GM12864 (cell line): ENCODE results near the gene ANXA6.
"Not testable (repeated sequence)": the region's sequence is repeated elsewhere in the genome, so short reads cannot be mapped to it uniquely, and the experiment has no call there.

Source experiments
- DNase-seq: peaks from one replicate; pipeline ENCODE4 v3.0.0-alpha.2; 2011; ENCODE audit warnings: low read depth
- H3K4me3 ChIP-seq: 2 replicates; pipeline ENCODE4 v1.5.1; 2011; ENCODE audit warnings: mild to moderate bottlenecking, low read depth, low read length, control low read depth
- CTCF ChIP-seq: IDR thresholded peaks from 2 replicates; pipeline ENCODE4 v1.5.1; 2011; ENCODE audit warnings: low read depth, mild to moderate bottlenecking, moderate library complexity, low read length, control low read depth, inconsistent platforms; ENCODE audit errors: missing control alignments

Gene ANXA6

GRCh38 chr5:151181818-151182523 lies 24.4 kb upstream of the ANXA6 start:
- no peak overlapping the region for H3K4me3 ChIP-seq
- no peak for DNase-seq
- TF ChIP-seq CTCF: no peak

- DNase-seq: no peak
- no peak overlapping the region for H3K4me3 ChIP-seq
- no peak for TF ChIP-seq CTCF
Measured at GRCh38 chr5:151180291-151180690, 22.7 kb upstream of the ANXA6 start.

- no peak for TF ChIP-seq CTCF
- no peak for DNase-seq
Measured at GRCh38 chr5:151179489-151179840, 21.9 kb upstream of the ANXA6 start.

GRCh38 chr5:151178777-151179488 lies 21.4 kb upstream of the ANXA6 start:
- no peak for DNase-seq
- TF ChIP-seq CTCF: no peak
- no peak overlapping the region for H3K4me3 ChIP-seq

More at GRCh38 chr5:151179489-151179840, 21.9 kb upstream of the ANXA6 start:
- H3K4me3 ChIP-seq: no peak overlapping the region

- no peak for TF ChIP-seq CTCF
- DNase-seq: no peak
- no peak overlapping the region for H3K4me3 ChIP-seq
Measured at GRCh38 chr5:151178372-151178771, 20.8 kb upstream of the ANXA6 start.

GRCh38 chr5:151176268-151176667 lies 18.7 kb upstream of the ANXA6 start:
- not testable (repeated sequence) for DNase-seq, H3K4me3 ChIP-seq

- no peak for TF ChIP-seq CTCF
- no peak overlapping the region for H3K4me3 ChIP-seq
- DNase-seq: no peak
Measured at GRCh38 chr5:151174612-151175101, 17.1 kb upstream of the ANXA6 start.
